ENCODE data around the gene KCNJ14. TPM values are rescaled to one million over a fixed set of nuclear protein-coding genes. Genes with fewer than 3 reads are reported as not detected.

Gene KCNJ14
- total RNA-seq, 1 experiment from 2014 or later: 1.4 TPM

DNA sequence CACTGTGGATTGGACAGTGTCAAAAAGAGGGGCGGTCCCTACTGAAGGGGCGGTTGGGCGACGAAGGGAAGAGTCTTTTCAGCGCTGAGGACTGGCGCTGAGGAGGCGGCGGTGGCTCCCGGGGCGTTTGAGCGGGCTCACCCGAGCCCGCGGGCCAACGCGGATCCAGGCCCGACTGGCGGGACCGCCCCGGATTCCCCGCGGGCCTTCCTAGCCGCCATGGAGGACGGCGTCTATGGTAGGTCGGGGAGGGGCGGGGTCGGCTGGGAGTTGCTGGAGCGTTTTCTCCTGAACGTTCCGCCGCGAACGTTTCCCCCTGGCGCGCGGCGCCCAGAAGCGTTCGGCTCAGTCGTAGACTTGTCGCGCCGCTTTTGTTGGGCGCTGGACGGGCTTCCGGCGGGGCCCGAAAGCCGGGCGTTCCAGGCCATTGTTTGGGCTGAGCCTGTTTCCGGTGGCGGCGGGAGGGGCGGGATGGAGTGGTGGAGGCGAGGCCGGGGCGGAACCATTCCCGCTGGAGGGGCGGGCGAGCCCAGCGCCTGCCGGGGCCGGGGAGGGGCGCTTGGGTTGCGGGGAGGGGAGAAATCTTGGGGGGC is 14.0 kb downstream of the KCNJ14 start, which contains the start of gene CYTH2:
CYTH2 (plus strand) TSS at position 81 of the 593 bp plus-strand sequence; CDS start at position 220, 139 bp downstream.
- ATAC-seq: peak; percentile 62
- H3K4me2 ChIP-seq (ENCODE audit: low read length): peak within 1 kb of the TSS; percentile 95
- TF ChIP-seq EZH2phosphoT487 (IDR thresholded peaks at IDR 0.05; ENCODE audit: borderline replicate concordance, low read length): no peak
- TF ChIP-seq, protein P1, sequence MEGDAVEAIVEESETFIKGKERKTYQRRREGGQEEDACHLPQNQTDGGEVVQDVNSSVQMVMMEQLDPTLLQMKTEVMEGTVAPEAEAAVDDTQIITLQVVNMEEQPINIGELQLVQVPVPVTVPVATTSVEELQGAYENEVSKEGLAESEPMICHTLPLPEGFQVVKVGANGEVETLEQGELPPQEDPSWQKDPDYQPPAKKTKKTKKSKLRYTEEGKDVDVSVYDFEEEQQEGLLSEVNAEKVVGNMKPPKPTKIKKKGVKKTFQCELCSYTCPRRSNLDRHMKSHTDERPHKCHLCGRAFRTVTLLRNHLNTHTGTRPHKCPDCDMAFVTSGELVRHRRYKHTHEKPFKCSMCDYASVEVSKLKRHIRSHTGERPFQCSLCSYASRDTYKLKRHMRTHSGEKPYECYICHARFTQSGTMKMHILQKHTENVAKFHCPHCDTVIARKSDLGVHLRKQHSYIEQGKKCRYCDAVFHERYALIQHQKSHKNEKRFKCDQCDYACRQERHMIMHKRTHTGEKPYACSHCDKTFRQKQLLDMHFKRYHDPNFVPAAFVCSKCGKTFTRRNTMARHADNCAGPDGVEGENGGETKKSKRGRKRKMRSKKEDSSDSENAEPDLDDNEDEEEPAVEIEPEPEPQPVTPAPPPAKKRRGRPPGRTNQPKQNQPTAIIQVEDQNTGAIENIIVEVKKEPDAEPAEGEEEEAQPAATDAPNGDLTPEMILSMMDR (conservative IDR thresholded peaks at IDR 0.05; ENCODE audit: low read depth, low read length): no peak
- no peak for TF ChIP-seq EZH2 (IDR thresholded peaks at IDR 0.05; ENCODE audit: low read length, unreplicated experiment)
- no TSS peak for BruUV-seq (replicated peaks)
- peak within 1 kb of the TSS; percentile 81 for H3K4me3 ChIP-seq (ENCODE audit: low read length)
- no peaks in the 10 kb centered on the region for H3K9me3 ChIP-seq (ENCODE audit: low read length)
- H3K9me2 ChIP-seq (replicated peaks; ENCODE audit: low read length): no peaks in the 10 kb centered on the region
- ChIA-PET CTCF (no interaction called here), POLR2A (ENCODE audit: unreplicated experiment) (no interaction called here)
- H3K79me2 ChIP-seq (ENCODE audit: low read length): peaks cover 14% of the 10 kb centered on the region
- DNase-seq: peak; percentile 68
- H3K36me3 ChIP-seq (ENCODE audit: low read depth, low read length): peaks cover 21% of the 10 kb centered on the region
- intact Hi-C loops (cut with micrococcal nuclease): no loop called here
- peak within 1 kb of the TSS; percentile 70 for H3K27ac ChIP-seq (ENCODE audit: low read length)
- peak within 1 kb of the TSS; percentile 61 for H2AFZ ChIP-seq (ENCODE audit: low read length)
- H3F3A ChIP-seq (ENCODE audit: low read length, unreplicated experiment): no peaks in the 10 kb centered on the region
- H4K20me1 ChIP-seq (ENCODE audit: low read length): peaks cover 12% of the 10 kb centered on the region
- no peaks in the 10 kb centered on the region for H3K27me3 ChIP-seq (ENCODE audit: low read length)
- peak within 1 kb of the TSS; percentile 92 for H3K9ac ChIP-seq (ENCODE audit: low read length)
- peaks cover 4% of the 10 kb centered on the region; the same call in 1 of the 2 replicates for H3K4me1 ChIP-seq (ENCODE audit: insufficient read depth, low read length)

DNA sequence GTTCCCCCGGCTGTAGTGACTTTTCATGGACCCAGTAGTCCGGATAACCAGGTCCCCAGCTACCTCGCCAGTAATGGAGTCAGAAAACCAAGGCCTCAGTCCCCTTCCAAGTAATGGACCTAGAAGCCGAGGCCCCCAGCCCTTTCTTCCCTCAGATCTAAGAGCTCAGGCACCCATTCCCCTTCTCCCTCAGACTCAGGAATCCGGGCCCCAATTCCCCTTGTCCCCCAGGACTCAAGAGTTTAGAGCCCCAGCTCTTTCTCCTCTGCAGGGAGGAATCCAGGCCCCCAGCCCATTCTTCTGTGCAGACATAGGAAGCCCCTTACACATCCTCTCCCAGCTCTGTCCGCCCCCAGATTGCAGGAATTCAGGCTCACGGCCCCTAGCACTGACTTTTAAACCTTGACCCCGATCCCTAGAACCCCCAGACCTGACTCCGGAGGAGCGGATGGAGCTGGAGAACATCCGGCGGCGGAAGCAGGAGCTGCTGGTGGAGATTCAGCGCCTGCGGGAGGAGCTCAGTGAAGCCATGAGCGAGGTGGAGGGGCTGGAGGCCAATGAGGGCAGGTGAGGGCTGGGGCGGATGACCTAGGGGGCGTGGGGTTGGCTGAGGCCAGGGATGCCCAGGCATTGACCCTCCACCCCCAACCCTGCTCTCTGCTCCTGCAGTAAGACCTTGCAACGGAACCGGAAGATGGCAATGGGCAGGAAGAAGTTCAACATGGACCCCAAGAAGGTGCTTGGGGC is 14.7 kb downstream of the KCNJ14 start:
- intact Hi-C loops (cut with micrococcal nuclease): no loop called here
- TSS peak; percentile 43 for BruUV-seq (replicated peaks)

More for the DNA sequence above, 14.7 kb downstream of the KCNJ14 start:
- CTCF ChIA-PET: no interaction called here
- H2AFZ ChIP-seq (ENCODE audit: low read length): no peak overlapping the region
- peaks cover 14% of the 10 kb centered on the region for H3K79me2 ChIP-seq (ENCODE audit: low read length)
- peak overlapping the region; percentile 92 for H3K9ac ChIP-seq (ENCODE audit: low read length)
- ATAC-seq (no peak), DNase-seq (no peak)
- H3K27ac ChIP-seq (ENCODE audit: low read length): no peak overlapping the region
- peak overlapping the region; percentile 81 for H3K4me3 ChIP-seq (ENCODE audit: low read length)
- TF ChIP-seq EZH2 (IDR thresholded peaks at IDR 0.05; ENCODE audit: low read length, unreplicated experiment) (no peak), EZH2phosphoT487 (IDR thresholded peaks at IDR 0.05; ENCODE audit: borderline replicate concordance, low read length) (no peak)
- TF ChIP-seq, protein P1 (conservative IDR thresholded peaks at IDR 0.05; ENCODE audit: low read depth, low read length): no peak
- H4K20me1 ChIP-seq (ENCODE audit: low read length): peaks cover 12% of the 10 kb centered on the region
- H3K4me1 ChIP-seq (ENCODE audit: insufficient read depth, low read length): peaks cover 4% of the 10 kb centered on the region; the same call in 1 of the 2 replicates
- POLR2A ChIA-PET (ENCODE audit: unreplicated experiment): interaction anchor here (0.6 kb wide), 1 partner anchor 11 kb away, joined by 5 read pairs; no protein-coding TSS in a partner anchor
- H3K9me3 ChIP-seq (ENCODE audit: low read length): no peaks in the 10 kb centered on the region
- peaks cover 28% of the 10 kb centered on the region for H3K36me3 ChIP-seq (ENCODE audit: low read depth, low read length)
- H3K27me3 ChIP-seq (ENCODE audit: low read length): no peaks in the 10 kb centered on the region
- H3F3A ChIP-seq (ENCODE audit: low read length, unreplicated experiment): no peaks in the 10 kb centered on the region
- H3K4me2 ChIP-seq (ENCODE audit: low read length): peak overlapping the region; percentile 95
- no peaks in the 10 kb centered on the region for H3K9me2 ChIP-seq (replicated peaks; ENCODE audit: low read length)

Data from PC-3 (cell line).